HG03457 (cell line): ENCODE results near the gene TMEM50A.
"Not testable (repeated sequence)": the region's sequence is repeated elsewhere in the genome, so short reads cannot be mapped to it uniquely, and the experiment has no call there.

Experiments
- ATAC-seq: cut with Tn5 transposase; IDR thresholded peaks from one replicate; pipeline ENCODE4 v1.9.1; 2021; ENCODE audit warnings: moderate number of reproducible peaks; ENCODE audit not compliant: unreplicated experiment

TMEM50A gene

DNA sequence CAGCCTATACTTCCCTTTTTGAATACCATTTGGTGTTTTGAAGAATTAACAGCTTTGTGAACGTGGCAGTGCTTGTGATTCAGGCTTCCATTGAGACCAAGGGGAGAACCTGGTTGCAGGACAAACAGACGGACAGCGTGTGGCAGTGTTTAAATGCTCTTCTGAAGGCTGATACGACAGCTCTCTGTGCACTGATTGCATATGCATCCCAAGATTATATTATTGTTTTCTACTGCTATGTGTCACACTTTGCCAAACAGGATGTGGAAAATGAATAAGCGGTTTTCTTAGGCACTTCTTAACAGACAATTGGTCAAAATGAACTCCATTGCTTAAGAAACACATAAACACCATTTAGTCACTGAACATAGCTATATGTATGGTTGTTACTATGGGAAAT is 8.2 kb upstream of the TMEM50A start:
- ATAC-seq = not testable (repeated sequence)

DNA sequence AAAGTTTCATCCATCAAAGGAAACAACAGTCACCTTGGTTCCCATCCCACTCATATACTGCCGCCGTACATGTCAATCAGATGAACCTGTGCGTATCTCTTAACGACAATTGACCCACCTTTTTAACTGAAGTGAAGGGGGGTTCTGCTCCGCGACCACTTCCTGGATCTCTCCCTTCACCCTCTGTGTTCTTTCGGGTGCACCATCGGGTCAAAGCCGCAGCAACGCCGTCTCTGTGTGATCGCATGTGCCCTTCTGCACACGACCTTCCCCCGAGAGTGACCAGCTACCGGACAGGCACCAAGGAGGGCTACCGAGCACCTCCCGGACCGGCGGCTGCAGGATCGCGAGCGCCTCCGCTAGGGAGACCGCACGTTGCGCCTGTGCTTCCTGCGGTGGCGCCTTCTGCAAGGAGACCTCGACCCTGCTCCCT is 1.2 kb upstream of the TMEM50A start:
- peak; percentile 8 for ATAC-seq

DNA sequence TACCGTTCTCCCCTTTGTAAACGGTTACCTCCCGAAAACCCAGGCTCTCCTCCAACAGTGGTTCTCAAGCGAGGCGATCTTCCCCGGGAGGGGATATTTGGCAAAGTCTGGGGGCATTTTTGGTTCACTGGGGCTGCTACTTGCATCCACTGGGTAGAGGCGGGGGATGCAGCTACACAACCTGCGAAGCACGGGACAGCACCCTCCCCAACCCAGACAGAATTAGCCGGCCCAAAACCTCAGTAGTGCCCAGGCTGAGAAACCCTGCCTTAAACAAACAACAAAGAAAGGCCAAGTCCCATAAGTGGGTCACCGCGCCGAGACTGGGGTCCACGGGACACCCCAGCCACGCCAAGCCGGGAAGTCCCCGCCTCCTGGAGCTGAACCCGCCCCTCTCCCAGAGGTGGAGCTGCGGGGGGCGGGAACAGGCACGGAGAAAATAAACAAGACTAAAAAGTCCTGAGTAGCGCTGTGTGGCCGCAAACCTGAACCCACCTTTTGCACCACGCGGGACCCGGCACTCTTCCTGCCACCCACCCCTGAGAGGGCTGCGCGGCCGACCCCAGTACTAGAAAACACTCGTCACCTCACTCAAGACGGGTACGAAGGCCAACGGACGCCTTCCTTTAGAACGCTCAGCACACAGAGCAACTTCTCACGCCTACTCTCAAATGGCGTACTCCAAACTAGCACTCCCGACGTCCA is 499 bp upstream of the TMEM50A start:
- ATAC-seq = peak; percentile 33

DNA sequence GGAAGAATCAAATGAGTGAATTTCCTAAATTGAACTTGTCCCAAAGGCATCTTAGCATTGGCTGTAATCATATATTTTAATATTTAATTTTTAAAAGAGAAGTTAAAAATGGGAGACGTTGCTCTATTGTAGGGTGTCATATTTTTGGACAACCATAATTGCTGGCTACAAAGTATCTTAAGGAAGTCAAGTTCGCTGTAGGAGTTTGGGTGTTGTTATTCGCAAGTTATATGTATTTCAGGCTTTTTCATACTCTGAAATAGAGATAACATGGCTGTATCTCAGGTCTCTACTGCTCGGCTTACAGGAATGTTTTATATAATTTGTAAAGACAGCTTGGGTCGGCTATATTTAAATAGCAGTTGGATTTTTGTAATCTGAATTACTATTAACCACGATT is 852 bp downstream of the TMEM50A start:
- no peak for ATAC-seq

DNA sequence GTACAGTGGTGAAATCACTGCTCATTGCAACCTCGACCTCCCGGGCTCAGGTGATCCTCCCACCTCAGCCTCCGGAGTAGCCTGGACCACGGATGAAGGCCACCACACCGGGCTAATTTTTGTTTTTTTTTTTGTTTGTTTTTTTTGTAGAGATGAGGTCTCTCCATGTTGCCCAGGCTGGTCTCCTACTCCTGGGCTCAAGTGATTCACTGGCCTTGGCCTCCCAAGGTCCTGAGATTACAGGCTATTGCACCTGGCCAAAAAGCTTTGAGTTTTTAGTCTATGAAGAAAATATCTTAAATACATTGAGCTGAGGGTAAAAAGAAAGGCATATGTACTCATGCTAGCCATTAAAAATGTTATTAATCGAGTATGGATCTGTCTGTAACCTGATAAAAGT is 3.6 kb downstream of the TMEM50A start:
- no peak for ATAC-seq

DNA sequence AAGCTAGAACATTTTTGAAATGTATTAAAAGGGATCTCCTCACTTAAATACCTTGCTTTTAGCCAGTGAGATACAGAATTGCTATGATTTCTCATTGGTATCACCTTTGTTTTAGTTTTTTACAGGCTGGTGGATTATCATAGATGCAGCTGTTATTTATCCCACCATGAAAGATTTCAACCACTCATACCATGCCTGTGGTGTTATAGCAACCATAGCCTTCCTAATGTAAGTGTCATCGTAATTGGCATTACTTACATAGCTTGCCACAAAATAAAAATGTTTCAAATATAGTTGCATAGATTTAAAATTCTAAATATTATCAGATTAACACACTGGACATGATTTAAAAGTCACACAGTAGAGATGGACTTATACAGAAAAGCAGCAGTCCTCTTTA is 4.7 kb downstream of the TMEM50A start:
- no peak for ATAC-seq

DNA sequence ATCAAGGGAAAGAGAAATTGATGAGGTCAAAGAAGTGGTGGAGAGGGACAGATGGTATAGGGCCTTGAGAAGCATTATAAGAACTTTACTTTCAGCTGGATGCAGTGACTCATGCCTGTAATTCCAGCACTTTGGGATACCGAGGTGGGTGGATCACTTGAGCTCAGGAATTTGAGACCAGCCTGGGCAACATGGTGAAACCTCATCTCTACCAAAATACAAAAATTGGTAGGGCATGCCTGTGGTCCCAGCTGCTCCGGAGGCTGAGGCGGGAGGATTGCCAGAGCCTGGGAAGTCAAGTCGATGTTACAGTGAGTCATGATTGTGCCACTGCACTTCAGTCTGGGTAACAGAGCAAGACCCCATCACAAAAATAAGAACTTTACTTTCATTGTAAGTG is 5.7 kb downstream of the TMEM50A start:
- ATAC-seq = no peak

DNA sequence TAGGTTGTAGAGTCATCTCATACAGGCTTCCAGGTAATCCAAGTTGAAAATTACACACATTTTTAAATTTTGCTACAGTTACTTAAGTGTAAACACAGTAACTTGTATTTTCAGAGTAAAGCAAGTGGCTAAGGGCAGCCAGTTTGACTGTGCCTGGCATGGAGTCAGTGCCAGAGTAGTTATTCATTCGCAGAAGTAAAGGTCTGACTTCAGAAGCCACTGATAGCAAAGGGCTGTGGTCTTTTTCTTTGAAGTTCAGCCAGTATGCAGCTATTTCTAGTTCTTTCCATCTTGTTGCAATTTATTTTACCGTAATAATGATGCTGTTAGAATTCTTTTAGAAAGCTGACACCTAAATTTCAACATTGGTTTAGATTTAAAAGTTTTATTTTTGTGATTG is 9.4 kb downstream of the TMEM50A start:
- no peak for ATAC-seq

DNA sequence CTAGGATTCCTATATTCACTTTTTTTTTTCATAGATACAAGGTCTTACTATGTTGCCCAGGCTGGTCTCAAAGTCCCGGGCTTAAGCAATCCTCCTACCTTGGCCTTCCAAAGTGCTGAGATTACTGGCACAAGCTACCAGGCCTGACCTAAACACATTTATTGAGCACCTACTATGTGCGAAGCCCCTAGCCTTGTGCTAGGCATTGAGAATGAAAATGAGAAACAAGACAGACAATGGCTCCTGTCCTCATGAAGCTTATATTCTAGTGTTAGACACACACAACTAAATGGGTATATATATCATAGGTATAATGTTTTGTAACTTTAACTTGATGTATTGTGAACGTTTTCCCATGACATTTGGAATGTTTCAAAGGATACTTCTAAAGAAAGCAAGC is 11.5 kb downstream of the TMEM50A start:
- ATAC-seq = no peak

DNA sequence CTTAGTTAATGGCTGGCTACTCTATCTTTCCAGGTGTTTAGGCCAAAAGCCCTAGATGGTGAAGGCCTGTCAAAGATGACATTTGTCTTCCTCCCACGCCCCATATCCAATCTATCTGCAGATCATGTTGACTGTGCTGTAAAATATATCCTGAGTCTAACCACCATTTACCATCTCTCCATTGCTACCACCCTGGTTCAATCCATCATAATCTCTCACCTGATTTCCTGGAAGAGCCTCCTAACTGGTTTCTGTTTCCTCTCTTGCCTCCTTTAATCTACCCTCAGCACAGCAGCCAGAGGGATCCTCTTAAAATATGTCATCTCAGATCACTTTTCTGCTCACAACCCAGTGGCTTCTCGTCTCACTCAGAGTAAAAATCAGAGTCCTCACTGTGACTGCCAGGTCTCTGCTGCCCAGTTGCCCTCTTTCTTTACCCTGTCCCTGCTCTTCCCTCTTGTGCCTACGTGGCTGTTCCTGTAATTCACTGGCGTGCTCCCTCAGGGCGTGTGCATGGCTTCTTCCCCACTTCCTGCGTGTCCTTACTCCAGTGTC is 17.8 kb downstream of the TMEM50A start:
- ATAC-seq = no peak

DNA sequence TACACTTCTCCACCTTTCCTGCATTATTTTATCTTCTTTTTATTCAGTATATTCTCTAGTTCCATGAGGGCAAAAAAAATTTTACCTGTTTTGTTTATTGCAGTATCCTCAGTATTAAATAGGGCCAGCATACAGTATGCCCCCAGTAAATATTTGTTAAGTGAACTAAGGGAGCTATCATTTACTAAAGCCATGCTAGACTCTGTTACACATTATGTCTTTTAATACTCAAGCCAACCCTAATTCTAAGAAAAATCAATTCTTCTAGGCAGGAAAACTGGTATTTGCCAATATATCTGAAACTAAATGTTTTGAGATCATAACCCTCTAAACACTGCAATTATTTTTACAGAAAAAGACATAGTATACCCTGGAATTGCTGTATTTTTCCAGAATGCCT is 18.3 kb downstream of the TMEM50A start:
- no peak for ATAC-seq

DNA sequence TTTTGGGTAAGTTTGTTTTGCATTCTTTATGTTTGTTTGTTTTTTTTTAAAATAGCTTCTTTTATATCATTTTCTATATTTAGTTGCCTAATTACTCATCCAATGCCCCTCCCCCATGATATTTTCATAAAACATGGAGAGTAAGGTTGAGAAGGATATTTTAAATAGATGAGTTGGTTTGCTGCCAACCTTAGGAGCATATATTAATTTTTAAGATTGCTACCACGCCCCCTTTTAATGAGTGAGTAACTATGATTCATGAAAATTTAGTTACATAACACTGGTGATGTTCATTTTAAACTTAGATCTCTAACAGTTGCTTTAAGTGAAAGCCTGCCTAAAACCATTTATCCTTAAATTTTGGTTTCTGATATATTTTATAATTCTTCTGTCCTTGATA is 18.7 kb downstream of the TMEM50A start:
- no peak for ATAC-seq

DNA sequence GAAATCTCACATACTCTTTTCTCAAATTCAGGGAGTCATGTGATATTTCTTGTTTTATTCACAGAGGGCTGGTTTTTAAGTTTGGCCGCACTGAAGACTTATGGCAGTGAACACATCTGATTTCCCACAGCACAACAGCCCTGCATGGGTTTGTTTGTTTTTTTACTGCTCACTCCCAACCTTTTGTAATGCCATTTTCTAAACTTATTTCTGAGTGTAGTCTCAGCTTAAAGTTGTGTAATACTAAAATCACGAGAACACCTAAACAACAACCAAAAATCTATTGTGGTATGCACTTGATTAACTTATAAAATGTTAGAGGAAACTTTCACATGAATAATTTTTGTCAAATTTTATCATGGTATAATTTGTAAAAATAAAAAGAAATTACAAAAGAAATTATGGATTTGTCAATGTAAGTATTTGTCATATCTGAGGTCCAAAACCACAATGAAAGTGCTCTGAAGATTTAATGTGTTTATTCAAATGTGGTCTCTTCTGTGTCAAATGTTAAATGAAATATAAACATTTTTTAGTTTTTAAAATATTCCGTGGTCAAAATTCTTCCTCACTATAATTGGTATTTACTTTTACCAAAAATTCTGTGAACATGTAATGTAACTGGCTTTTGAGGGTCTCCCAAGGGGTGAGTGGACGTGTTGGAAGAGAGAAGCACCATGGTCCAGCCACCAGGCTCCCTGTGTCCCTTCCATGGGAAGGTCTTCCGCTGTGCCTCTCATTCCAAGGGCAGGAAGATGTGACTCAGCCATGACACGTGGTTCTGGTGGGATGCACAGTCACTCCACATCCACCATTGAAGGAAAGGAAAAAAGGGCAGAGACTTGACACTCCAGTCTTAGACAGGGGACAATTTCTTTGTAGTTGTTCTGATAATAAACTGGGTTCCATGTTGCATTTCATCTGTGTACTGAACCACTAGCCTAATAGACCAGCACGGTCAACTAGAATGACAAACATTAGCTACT is 22.8 kb downstream of the TMEM50A start:
- no peak for ATAC-seq

DNA sequence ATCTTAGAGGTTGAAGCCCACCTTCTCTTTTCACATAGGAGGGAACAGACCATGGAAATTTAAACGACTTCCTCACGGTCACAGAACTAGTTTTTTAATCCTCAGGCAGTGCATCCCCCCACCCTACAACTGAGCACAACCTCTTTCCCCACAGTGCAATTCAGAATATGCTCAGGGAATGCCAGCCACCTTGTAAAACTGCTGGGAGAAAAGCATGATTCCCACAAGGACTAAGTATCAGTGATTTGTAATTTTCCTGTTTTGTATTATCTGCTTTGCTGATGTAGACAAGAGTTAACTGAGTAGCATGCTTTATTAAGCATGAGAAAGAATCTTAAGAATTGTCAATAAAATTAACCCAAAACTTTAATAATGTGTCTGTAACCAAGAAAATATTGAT is 23.8 kb downstream of the TMEM50A start:
- no peak for ATAC-seq

DNA sequence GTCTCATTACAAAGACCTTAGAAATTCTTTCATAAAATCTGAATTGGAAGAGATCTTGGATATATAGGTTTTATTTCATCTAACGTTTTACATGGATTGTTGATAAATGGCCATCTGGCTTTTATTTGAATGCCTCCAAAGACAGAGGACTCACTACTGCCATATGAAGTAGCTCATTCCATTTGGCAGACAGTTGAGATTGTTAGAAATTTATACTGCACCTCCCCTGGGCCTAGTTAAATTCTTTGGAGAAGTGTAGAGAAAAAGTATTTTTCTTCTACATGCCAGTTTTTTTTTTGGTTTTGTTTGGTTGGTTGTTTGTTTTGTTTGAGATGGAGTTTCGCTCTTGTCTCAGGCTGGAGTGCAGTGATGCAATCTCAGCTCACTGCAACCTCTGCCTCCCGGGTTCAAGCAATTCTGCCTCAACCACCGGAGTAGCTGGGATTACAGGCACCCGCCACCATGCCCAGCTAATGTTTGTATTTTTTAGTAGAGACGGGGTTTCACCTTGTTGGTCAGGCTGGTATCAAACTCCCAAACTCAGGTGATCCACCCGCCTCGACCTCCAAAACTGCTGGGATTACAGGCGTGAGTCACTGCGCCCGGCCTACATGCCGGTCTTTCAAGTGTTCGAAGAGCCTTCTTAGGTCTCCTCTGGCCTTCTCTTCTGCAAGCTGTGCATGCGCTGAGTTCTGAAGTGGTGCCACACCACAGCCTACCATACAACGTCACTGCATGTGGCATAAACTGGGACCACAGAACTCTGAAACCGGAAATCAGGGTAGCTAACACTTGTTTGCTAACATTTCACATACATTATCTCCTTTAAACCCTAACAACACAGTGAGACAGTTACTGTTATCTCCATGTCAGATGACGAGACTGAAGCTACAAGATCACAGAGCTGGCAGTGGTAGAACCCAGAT is 24.8 kb downstream of the TMEM50A start:
- not testable (repeated sequence) for ATAC-seq

DNA sequence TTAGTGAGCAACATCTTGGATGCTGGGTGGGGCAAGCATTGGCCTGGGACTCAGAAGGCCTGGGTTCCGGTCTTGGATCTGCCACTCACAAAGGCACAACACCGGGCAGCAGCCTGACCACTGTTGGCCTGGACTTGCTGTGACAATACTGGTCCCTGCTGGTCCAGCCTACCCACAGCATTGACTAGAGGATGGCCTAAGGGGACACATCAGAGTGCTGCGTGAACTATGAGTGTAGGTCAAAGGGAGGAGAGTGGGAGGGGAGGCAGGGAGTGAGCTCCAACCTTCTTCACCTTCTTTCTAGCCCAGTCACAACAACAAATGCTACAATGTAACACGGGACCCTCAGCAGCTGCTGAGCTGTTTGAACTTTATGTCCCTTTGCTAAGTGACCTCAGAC is 31.1 kb downstream of the TMEM50A start:
- ATAC-seq = no peak

DNA sequence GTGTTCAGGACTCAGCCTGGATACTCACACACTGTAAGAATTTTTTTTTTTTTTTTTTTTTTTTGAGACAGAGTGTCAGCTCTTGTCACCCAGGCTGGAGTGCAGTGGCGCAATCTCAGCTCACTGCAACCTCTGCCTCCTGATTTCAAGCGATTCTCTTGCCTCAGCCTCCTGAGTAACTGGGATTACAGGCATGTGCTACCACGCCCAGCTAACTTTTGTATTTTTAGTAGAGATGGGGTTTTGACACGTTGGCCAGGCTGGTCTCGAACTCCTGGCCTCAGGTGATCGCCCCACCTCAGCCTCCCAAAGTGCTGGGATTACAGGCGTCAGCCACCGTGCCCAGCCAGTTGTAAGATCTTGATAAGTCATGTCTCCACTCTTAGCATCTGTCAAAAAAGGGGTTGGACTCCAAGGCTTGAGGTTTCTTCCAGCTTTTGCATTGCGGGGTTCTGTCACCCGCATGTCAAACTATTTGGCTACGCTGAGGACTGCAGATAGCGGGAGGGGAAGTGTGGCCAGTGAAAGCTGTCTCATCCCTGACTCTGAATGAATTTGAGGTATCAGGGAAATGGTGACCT is 31.6 kb downstream of the TMEM50A start:
- not testable (repeated sequence) for ATAC-seq

DNA sequence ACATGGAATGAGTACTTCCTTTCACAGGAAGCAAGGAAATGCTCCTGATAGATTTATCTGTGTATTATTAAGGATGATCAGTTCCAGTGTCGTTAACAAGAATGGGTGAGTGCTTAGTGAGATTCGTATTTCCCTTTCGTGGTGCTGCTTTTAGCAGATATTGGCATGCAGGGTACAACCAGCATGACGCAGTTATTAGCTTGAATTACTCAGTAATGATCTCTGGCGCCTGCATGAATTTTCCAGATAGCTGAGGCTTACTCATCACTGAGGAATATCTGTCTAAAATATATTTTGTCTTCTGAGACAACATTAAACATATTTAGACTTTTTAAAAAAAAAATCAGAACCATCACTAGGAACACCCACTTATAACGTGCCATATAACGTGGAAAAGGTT is 33.6 kb downstream of the TMEM50A start:
- not testable (repeated sequence) for ATAC-seq

DNA sequence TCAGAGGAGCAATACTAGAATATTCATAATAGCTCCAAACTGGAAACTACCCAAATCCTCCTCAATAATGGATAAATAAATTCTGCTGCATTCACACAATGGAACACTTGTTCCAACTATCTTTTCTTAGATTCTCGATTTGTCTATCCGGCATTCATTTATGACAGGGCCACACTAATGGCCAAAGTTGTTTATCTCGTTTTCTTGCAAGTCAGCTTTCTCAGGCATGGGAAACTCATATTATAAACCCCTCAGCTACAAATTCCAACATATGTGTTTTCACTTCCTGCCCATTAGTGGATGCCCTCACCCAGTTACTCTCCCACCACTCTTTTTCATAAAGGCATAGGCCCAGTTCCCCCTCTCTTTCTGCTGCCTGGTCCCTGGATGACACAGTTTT is 40.2 kb downstream of the TMEM50A start:
- not testable (repeated sequence) for ATAC-seq

DNA sequence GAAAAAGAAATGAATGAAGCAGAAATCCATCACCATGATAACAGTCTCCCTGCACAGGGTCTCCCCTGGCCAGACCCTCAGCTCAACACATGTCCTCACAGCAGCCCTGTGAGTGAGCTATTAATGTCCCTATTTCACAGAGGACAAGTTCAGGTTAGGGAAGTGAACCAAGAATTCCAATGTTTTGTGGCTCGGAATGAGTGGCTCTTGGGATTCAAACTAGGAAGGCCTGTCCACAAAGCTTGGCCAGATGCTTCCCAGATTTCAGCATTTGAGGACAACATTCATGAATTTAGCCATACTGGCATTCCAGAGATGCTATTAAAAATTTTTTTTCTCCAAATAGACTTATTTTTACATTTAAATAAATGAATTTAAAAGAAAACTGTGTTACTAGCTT is 44.4 kb downstream of the TMEM50A start:
- ATAC-seq = not testable (repeated sequence)
